Measurements from ENCODE around the gene ARID1B.
A peak's percentile ranks its signal among the peaks of the same experiment; 100 is the strongest.

The ARID1B gene

GRCh38 chr6:156949376-156949775 is 172.2 kb downstream of the ARID1B start:
- no peak overlapping the region for H3K27ac ChIP-seq (ENCODE audit: low read length)
- no peak overlapping the region for H3K4me3 ChIP-seq (ENCODE audit: low read length)
- no peaks in the 10 kb centered on the region for H3K36me3 ChIP-seq (ENCODE audit: control insufficient read depth, low read depth, low read length)
- H3K9me3 ChIP-seq (ENCODE audit: control insufficient read depth, low read depth, low read length): no peaks in the 10 kb centered on the region
- H3K9ac ChIP-seq (ENCODE audit: low read length): no peak overlapping the region
- peaks cover 42% of the 10 kb centered on the region for H3K4me1 ChIP-seq (ENCODE audit: control insufficient read depth, low read depth, low read length)
- H3K27me3 ChIP-seq (ENCODE audit: control insufficient read depth, insufficient read depth, low read length): no peaks in the 10 kb centered on the region

DNA sequence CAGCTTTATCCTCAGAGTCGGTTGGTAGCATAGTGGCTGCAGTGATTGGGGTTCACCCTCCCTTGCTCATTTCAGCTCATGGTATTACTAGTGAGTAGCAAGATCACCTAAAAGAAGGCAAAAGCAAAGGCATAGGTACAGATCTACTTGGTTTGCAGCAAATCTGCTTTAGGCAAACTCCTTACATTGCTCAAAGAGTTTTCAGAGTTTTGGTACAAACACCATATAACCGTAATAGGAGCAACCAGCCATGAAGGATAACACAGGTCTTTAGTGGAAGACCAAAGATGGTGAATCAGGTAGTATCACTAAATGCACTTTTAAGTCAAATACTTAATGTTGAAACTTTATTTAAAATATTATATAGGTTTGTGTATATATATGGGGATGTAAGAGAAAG is 172.9 kb downstream of the ARID1B start:
- no peaks in the 10 kb centered on the region for H3K27me3 ChIP-seq (ENCODE audit: control insufficient read depth, insufficient read depth, low read length)
- H3K4me3 ChIP-seq (ENCODE audit: low read length): no peak overlapping the region
- H3K36me3 ChIP-seq (ENCODE audit: control insufficient read depth, low read depth, low read length): no peaks in the 10 kb centered on the region
- no peak overlapping the region for H3K9ac ChIP-seq (ENCODE audit: low read length)
- no peaks in the 10 kb centered on the region for H3K9me3 ChIP-seq (ENCODE audit: control insufficient read depth, low read depth, low read length)
- H3K27ac ChIP-seq (ENCODE audit: low read length): no peak overlapping the region
- H3K4me1 ChIP-seq (ENCODE audit: control insufficient read depth, low read depth, low read length): peaks cover 37% of the 10 kb centered on the region

- Histone ChIP-seq H3K4me3 (ENCODE audit: low read length) (no peak overlapping the region), H3K27me3 (ENCODE audit: control insufficient read depth, insufficient read depth, low read length) (no peaks in the 10 kb centered on the region), H3K4me1 (ENCODE audit: control insufficient read depth, low read depth, low read length) (peaks cover 33% of the 10 kb centered on the region), H3K27ac (ENCODE audit: low read length) (no peak overlapping the region), H3K9ac (ENCODE audit: low read length) (no peak overlapping the region), H3K9me3 (ENCODE audit: control insufficient read depth, low read depth, low read length) (no peaks in the 10 kb centered on the region), H3K36me3 (ENCODE audit: control insufficient read depth, low read depth, low read length) (no peaks in the 10 kb centered on the region)
Observed at GRCh38 chr6:156950531-156950930, 173.4 kb downstream of the ARID1B start.

DNA sequence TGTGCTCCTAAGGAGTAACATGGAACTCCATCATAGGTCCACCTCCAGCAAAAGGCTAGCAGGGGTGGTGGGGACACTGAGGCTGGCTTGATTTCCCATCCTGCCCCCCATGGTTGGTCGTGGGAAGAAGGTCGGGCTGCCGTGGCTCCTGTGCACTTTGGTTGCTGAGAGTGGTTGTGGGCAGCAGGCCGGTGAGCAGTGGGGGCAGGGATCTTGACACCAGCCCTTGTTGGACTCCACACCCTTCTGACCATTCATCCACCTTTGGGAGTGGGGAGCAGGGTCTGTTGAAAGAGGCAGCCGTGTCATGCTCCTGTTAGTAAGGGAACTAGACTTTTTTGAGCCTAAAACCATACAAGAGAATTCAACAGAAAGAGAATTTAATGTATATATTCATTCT is 175.2 kb downstream of the ARID1B start:
- no peaks in the 10 kb centered on the region for H3K27me3 ChIP-seq (ENCODE audit: control insufficient read depth, insufficient read depth, low read length)
- H3K27ac ChIP-seq (ENCODE audit: low read length): no peak overlapping the region
- no peaks in the 10 kb centered on the region for H3K36me3 ChIP-seq (ENCODE audit: control insufficient read depth, low read depth, low read length)
- H3K4me3 ChIP-seq (ENCODE audit: low read length): no peak overlapping the region
- H3K4me1 ChIP-seq (ENCODE audit: control insufficient read depth, low read depth, low read length): peaks cover 22% of the 10 kb centered on the region
- no peaks in the 10 kb centered on the region for H3K9me3 ChIP-seq (ENCODE audit: control insufficient read depth, low read depth, low read length)
- no peak overlapping the region for H3K9ac ChIP-seq (ENCODE audit: low read length)

DNA sequence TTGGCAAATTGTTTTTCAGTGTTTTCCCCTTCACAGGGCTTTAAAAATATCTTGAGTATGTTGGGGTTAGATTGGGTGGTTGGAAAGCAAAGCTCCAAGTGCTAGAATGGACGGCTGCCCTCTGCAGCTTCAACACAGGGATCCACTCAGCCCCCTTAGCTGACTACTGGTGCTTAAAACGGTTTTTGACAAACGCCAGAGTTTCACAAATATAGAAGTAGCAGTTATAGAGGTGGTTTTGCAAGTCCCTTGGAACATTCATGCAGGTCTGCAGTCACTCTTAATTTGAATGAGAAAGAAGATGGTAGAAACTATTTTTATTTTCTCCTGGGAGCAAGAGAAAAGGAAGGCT is 175.9 kb downstream of the ARID1B start:
- Histone ChIP-seq H3K9ac (ENCODE audit: low read length) (peak overlapping the region; percentile 33), H3K9me3 (ENCODE audit: control insufficient read depth, low read depth, low read length) (no peaks in the 10 kb centered on the region), H3K4me3 (ENCODE audit: low read length) (peak overlapping the region; percentile 19), H3K36me3 (ENCODE audit: control insufficient read depth, low read depth, low read length) (no peaks in the 10 kb centered on the region), H3K27me3 (ENCODE audit: control insufficient read depth, insufficient read depth, low read length) (no peaks in the 10 kb centered on the region), H3K4me1 (ENCODE audit: control insufficient read depth, low read depth, low read length) (peaks cover 21% of the 10 kb centered on the region), H3K27ac (ENCODE audit: low read length) (peak overlapping the region; percentile 53)

DNA sequence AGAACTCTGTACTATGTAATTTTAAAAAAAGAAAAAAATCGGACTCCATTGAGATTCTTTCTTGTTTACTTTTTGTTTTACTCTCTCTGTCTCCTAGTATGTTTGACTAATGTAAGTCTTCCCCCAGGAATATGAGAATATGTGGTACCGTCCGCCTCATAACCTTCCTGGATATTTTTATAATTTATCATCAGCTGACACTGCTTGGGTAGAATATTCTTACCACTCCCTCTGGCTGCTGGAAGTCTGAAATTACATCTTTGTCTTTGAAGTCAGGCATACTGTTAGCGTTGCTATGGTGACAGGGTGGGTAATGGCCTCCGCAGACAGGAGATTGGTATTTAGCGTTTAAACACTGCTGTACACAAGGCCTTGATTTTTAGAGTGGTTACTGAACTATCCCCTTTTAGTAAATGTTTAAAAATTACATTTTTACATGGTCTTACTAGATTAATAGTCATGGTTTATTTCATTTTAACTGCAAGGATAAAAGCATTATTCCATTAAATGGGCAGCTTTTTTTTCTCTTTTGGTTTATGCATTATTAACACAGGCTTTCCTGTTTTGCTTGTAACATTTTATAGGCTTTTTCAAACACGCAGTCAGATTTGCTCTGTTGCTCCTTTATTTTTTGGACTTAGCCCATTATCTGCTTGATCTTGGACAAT is 176.4 kb downstream of the ARID1B start:
- peak overlapping the region; percentile 33 for H3K9ac ChIP-seq (ENCODE audit: low read length)

DNA sequence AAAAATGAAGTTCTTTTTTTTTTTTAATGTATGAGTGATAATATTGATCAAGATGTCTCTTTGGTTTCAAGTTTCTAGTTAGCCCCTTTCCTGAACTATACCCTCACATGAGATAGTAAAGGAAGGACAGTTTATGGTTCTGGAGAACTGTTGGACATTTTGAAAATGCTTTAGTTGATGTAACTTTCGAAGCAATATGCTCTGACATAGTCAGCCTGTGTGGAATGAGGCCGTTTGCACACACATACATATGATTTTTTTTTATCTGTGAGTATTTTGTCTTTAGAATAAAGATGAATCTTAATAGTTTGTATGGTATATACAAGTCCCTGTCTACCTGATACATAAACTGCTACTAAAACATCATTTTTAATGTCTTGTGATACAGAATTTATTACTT is 177.0 kb downstream of the ARID1B start:
- no peaks in the 10 kb centered on the region for H3K36me3 ChIP-seq (ENCODE audit: control insufficient read depth, low read depth, low read length)
- no peaks in the 10 kb centered on the region for H3K27me3 ChIP-seq (ENCODE audit: control insufficient read depth, insufficient read depth, low read length)
- H3K9ac ChIP-seq (ENCODE audit: low read length): no peak overlapping the region
- no peak overlapping the region for H3K27ac ChIP-seq (ENCODE audit: low read length)
- peaks cover 21% of the 10 kb centered on the region for H3K4me1 ChIP-seq (ENCODE audit: control insufficient read depth, low read depth, low read length)
- no peak overlapping the region for H3K4me3 ChIP-seq (ENCODE audit: low read length)
- no peaks in the 10 kb centered on the region for H3K9me3 ChIP-seq (ENCODE audit: control insufficient read depth, low read depth, low read length)

More for the DNA sequence above, 176.4 kb downstream of the ARID1B start:
- peak overlapping the region; percentile 19 for H3K4me3 ChIP-seq (ENCODE audit: low read length)
- H3K4me1 ChIP-seq (ENCODE audit: control insufficient read depth, low read depth, low read length): peaks cover 21% of the 10 kb centered on the region
- H3K36me3 ChIP-seq (ENCODE audit: control insufficient read depth, low read depth, low read length): no peaks in the 10 kb centered on the region
- peak overlapping the region; percentile 3 for H3K27ac ChIP-seq (ENCODE audit: low read length)
- no peaks in the 10 kb centered on the region for H3K9me3 ChIP-seq (ENCODE audit: control insufficient read depth, low read depth, low read length)
- H3K27me3 ChIP-seq (ENCODE audit: control insufficient read depth, insufficient read depth, low read length): no peaks in the 10 kb centered on the region

GRCh38 chr6:156954816-156955215 is 177.6 kb downstream of the ARID1B start:
- no peaks in the 10 kb centered on the region for H3K27me3 ChIP-seq (ENCODE audit: control insufficient read depth, insufficient read depth, low read length)
- no peak overlapping the region for H3K9ac ChIP-seq (ENCODE audit: low read length)
- H3K4me3 ChIP-seq (ENCODE audit: low read length): no peak overlapping the region
- no peaks in the 10 kb centered on the region for H3K9me3 ChIP-seq (ENCODE audit: control insufficient read depth, low read depth, low read length)
- peaks cover 18% of the 10 kb centered on the region for H3K4me1 ChIP-seq (ENCODE audit: control insufficient read depth, low read depth, low read length)
- no peak overlapping the region for H3K27ac ChIP-seq (ENCODE audit: low read length)
- no peaks in the 10 kb centered on the region for H3K36me3 ChIP-seq (ENCODE audit: control insufficient read depth, low read depth, low read length)

DNA sequence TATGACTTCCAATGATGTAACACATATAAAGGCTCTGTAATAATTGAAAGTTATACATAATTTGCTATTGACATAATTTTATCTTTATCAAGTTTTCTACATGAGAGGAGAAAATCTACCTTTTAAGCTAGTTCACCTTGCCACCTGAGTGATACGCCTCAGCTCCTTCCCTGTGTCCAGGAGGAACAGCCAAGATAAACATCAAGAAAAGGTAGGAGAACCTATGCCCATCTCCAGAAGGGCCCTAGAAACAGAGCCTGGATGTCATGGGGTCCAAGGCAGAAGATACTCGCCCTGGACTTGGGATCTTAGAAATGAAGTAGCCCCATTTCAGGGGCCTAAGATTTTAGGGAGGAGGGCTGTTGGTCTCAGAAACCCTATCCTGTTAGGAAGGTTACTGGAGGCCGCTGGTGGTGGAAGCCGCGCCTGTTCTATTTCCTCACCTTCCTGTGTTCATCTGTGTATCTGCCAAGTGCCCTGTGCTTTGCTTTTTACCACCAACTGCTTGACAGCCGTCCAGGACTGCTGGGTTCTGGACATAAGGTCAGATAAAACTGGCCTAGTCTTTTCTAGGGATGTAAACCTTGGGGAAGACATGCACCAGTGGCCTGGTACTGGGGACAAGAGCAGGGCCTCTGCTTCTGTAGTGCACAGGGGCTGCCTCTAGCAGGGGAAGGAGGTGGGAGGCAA is 178.5 kb downstream of the ARID1B start:
- no peak overlapping the region for H3K9ac ChIP-seq (ENCODE audit: low read length)
- H3K27me3 ChIP-seq (ENCODE audit: control insufficient read depth, insufficient read depth, low read length): no peaks in the 10 kb centered on the region
- no peaks in the 10 kb centered on the region for H3K36me3 ChIP-seq (ENCODE audit: control insufficient read depth, low read depth, low read length)
- H3K27ac ChIP-seq (ENCODE audit: low read length): no peak overlapping the region
- no peak overlapping the region for H3K4me3 ChIP-seq (ENCODE audit: low read length)
- peaks cover 18% of the 10 kb centered on the region for H3K4me1 ChIP-seq (ENCODE audit: control insufficient read depth, low read depth, low read length)
- no peaks in the 10 kb centered on the region for H3K9me3 ChIP-seq (ENCODE audit: control insufficient read depth, low read depth, low read length)

DNA sequence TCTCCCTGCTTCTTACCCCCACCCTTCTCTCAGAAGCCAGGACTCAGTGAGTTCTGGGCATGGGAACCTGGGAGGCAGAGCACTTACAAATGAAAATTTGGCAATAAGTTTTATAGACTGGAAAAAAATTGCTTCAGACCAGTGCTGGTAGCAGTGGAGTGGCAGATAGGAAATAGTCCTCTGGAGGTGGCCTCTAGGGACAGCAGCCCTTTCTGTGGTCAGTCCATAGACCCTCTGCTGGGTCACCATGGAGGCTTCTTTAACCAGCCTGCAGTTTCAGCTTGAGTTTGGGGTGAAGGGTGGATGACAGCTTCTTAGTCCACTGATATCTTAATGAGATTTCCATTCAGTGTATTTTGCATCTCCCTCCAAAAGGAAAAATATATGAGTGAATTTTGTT is 179.1 kb downstream of the ARID1B start:
- Histone ChIP-seq H3K36me3 (ENCODE audit: control insufficient read depth, low read depth, low read length) (no peaks in the 10 kb centered on the region), H3K9ac (ENCODE audit: low read length) (no peak overlapping the region), H3K27me3 (ENCODE audit: control insufficient read depth, insufficient read depth, low read length) (no peaks in the 10 kb centered on the region), H3K9me3 (ENCODE audit: control insufficient read depth, low read depth, low read length) (no peaks in the 10 kb centered on the region), H3K4me1 (ENCODE audit: control insufficient read depth, low read depth, low read length) (peaks cover 18% of the 10 kb centered on the region), H3K4me3 (ENCODE audit: low read length) (no peak overlapping the region), H3K27ac (ENCODE audit: low read length) (no peak overlapping the region)

DNA sequence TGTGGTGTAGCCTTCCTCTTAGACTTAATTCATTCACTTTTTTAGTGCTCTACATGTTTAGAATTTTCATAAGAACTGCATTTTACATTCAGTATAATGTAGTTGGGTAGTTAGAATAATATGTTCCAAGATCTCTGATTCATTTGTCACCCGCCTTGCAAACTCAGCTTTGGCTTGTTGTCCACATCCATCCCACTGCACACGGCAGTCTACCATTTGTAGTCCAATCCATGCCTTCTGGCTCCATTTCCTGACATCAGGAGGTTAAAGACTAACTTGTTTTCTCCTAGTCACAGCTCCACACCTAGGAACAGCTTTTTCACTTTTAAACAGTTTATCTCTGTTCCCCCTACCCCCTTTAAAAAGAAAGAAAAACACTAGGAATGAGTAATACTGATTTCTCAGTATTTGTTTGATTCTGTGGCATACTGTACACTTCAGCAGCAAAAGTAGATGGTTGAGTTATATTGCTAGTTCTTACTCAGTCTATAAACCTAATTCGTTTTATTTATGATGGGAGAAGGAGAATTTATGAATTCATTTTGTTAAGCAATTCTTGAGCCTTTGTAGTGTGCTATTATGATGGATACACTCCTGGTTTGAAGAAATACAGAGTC is 180.9 kb downstream of the ARID1B start:
- Histone ChIP-seq H3K4me1 (ENCODE audit: control insufficient read depth, low read depth, low read length) (peaks cover 9% of the 10 kb centered on the region), H3K27ac (ENCODE audit: low read length) (no peak overlapping the region), H3K4me3 (ENCODE audit: low read length) (no peak overlapping the region)

GRCh38 chr6:156960525-156960924 is 183.3 kb downstream of the ARID1B start:
- H3K36me3 ChIP-seq (ENCODE audit: control insufficient read depth, low read depth, low read length): no peaks in the 10 kb centered on the region
- no peaks in the 10 kb centered on the region for H3K27me3 ChIP-seq (ENCODE audit: control insufficient read depth, insufficient read depth, low read length)
- no peak overlapping the region for H3K4me3 ChIP-seq (ENCODE audit: low read length)
- H3K27ac ChIP-seq (ENCODE audit: low read length): no peak overlapping the region
- H3K9me3 ChIP-seq (ENCODE audit: control insufficient read depth, low read depth, low read length): no peaks in the 10 kb centered on the region
- H3K9ac ChIP-seq (ENCODE audit: low read length): no peak overlapping the region
- H3K4me1 ChIP-seq (ENCODE audit: control insufficient read depth, low read depth, low read length): peaks cover 18% of the 10 kb centered on the region

More for the DNA sequence above, 180.9 kb downstream of the ARID1B start:
- Histone ChIP-seq H3K36me3 (ENCODE audit: control insufficient read depth, low read depth, low read length) (no peaks in the 10 kb centered on the region), H3K9me3 (ENCODE audit: control insufficient read depth, low read depth, low read length) (no peaks in the 10 kb centered on the region), H3K27me3 (ENCODE audit: control insufficient read depth, insufficient read depth, low read length) (no peaks in the 10 kb centered on the region), H3K9ac (ENCODE audit: low read length) (no peak overlapping the region)
